ENCODE results near the gene ANTKMT.

ANTKMT gene

GRCh38 chr16:765488-765865, 44.5 kb downstream of the ANTKMT start (continued):
- TF ChIP-seq TOX (CRISPR knock-in tag; IDR thresholded peaks at IDR 0.05; ENCODE audit: borderline replicate concordance) (no peak), ZNF8 (CRISPR knock-in tag; IDR thresholded peaks at IDR 0.05) (no peak), ZFP3 (CRISPR knock-in tag; IDR thresholded peaks at IDR 0.05) (no peak), POU6F1 (CRISPR knock-in tag; IDR thresholded peaks at IDR 0.05; ENCODE audit: borderline replicate concordance, low read depth) (no peak), GLIS3 (CRISPR knock-in tag; IDR thresholded peaks at IDR 0.05) (no peak)

DNA sequence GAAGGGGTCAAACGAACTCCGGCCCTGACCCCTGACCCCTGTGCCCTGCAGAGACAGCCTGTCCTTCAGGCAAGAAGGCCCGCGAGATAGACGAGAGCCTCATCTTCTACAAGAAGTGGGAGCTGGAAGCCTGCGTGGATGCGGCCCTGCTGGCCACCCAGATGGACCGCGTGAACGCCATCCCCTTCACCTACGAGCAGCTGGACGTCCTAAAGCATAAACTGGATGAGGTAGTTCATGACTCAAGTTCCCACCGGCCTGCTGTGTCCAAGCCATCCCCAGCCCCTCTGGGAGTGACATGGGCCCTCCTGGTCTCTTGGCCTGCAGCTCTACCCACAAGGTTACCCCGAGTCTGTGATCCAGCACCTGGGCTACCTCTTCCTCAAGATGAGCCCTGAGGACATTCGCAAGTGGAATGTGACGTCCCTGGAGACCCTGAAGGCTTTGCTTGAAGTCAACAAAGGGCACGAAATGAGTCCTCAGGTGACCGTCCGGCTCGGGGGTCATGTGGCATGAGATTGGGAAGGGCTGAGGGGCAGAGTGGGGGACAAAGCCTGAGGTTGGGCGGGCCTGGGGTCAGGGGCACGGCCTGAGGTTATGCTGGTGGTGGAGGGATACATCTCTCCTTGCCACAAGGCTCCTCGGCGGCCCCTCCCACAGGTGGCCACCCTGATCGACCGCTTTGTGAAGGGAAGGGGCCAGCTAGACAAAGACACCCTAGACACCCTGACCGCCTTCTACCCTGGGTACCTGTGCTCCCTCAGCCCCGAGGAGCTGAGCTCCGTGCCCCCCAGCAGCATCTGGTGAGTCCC, 45.3 kb downstream of the ANTKMT start:
- no peak for ATAC-seq
- TF ChIP-seq, protein P1, sequence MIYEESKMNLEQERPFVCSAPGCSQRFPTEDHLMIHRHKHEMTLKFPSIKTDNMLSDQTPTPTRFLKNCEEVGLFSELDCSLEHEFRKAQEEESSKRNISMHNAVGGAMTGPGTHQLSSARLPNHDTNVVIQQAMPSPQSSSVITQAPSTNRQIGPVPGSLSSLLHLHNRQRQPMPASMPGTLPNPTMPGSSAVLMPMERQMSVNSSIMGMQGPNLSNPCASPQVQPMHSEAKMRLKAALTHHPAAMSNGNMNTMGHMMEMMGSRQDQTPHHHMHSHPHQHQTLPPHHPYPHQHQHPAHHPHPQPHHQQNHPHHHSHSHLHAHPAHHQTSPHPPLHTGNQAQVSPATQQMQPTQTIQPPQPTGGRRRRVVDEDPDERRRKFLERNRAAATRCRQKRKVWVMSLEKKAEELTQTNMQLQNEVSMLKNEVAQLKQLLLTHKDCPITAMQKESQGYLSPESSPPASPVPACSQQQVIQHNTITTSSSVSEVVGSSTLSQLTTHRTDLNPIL (CRISPR knock-in tag; IDR thresholded peaks at IDR 0.05; ENCODE audit: low read depth), result no peak

DNA sequence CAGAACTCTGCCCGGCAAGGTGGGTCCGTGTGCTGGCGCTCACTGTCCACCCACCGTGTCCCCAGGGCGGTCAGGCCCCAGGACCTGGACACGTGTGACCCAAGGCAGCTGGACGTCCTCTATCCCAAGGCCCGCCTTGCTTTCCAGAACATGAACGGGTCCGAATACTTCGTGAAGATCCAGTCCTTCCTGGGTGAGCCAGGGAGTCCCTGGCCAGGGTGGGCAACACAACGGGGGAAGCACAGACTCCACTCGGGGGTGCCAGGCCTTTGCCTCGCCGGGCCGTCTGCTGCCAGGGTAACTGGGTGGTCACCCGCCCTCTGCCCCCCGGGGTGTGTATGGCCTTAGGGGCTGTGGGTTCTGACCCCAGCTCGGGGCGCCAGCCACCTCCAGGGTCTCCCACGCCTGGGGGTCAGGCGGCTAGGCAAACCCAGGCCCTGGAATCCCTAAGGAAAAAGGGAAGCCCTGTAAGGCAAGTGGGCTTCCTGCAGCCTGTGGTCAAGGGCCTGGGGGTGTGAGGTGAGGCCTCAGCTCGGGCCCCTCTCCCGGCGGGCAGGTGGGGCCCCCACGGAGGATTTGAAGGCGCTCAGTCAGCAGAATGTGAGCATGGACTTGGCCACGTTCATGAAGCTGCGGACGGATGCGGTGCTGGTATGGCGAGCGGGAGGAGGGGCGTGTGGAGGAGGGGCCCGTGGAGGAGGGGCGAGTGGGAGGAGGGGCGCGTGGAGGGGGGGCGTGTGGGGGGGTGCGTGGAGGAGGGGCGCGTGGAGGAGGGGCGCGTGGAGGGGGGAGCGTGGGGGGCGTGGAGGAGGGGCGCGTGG, 46.1 kb downstream of the ANTKMT start:
- ATAC-seq, result no peak
- TF ChIP-seq ZC3H10 (CRISPR knock-in tag; IDR thresholded peaks at IDR 0.05) (no peak), CSDC2 (CRISPR knock-in tag; IDR thresholded peaks at IDR 0.05) (no peak), ZNF70 (CRISPR knock-in tag; IDR thresholded peaks at IDR 0.05) (no peak), RARB (CRISPR knock-in tag; IDR thresholded peaks at IDR 0.05) (no peak), SNAI2 (CRISPR knock-in tag; IDR thresholded peaks at IDR 0.05) (no peak), PATZ1 (CRISPR knock-in tag; IDR thresholded peaks at IDR 0.05; ENCODE audit: borderline replicate concordance) (no peak), OSR1 (CRISPR knock-in tag; IDR thresholded peaks at IDR 0.05) (no peak), ARNTL (CRISPR knock-in tag; IDR thresholded peaks at IDR 0.05; ENCODE audit: borderline replicate concordance, low read depth) (no peak), ZNF8 (CRISPR knock-in tag; IDR thresholded peaks at IDR 0.05) (no peak), ZFP3 (CRISPR knock-in tag; IDR thresholded peaks at IDR 0.05) (no peak), PPARA (CRISPR knock-in tag; IDR thresholded peaks at IDR 0.05; ENCODE audit: borderline replicate concordance) (no peak), TOX (CRISPR knock-in tag; IDR thresholded peaks at IDR 0.05; ENCODE audit: borderline replicate concordance) (no peak), BACH2 (CRISPR knock-in tag; IDR thresholded peaks at IDR 0.05; ENCODE audit: borderline replicate concordance) (no peak), ZNF565 (CRISPR knock-in tag; conservative IDR thresholded peaks at IDR 0.05; ENCODE audit: low read depth) (no peak)
- TF ChIP-seq, protein P1 (CRISPR knock-in tag; IDR thresholded peaks at IDR 0.05; ENCODE audit: low read depth), result no peak

DNA sequence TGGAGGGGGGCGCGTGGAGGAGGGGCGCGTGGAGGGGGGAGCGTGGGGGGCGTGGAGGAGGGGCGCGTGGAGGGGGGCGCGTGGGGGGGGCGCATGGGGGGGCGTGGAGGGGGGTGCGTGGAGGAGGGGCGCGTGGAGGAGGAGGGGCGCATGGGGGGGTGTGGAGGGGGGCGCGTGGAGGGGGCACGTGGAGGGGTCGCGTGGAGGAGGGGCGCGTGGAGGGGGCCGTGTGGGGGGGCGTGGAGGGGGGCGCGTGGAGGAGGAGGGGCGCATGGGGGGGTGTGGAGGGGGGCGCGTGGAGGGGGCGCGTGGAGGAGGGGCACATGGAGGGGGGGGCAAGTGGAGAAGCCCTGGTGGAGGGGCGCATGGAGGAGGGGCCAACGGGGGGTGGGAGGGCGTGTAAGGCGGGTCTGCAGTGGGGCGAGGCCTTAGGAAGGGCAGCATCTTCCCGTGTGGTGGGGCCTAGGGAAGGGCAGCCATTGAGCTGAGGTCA, 46.8 kb downstream of the ANTKMT start:
- TF ChIP-seq OSR1 (CRISPR knock-in tag; IDR thresholded peaks at IDR 0.05) (no peak), TCF4 (CRISPR knock-in tag; IDR thresholded peaks at IDR 0.05; ENCODE audit: borderline replicate concordance) (no peak), CSDC2 (CRISPR knock-in tag; IDR thresholded peaks at IDR 0.05) (no peak), RARB (CRISPR knock-in tag; IDR thresholded peaks at IDR 0.05) (no peak), ZC3H10 (CRISPR knock-in tag; IDR thresholded peaks at IDR 0.05) (no peak), PATZ1 (CRISPR knock-in tag; IDR thresholded peaks at IDR 0.05; ENCODE audit: borderline replicate concordance) (no peak)
- TF ChIP-seq, protein P2, sequence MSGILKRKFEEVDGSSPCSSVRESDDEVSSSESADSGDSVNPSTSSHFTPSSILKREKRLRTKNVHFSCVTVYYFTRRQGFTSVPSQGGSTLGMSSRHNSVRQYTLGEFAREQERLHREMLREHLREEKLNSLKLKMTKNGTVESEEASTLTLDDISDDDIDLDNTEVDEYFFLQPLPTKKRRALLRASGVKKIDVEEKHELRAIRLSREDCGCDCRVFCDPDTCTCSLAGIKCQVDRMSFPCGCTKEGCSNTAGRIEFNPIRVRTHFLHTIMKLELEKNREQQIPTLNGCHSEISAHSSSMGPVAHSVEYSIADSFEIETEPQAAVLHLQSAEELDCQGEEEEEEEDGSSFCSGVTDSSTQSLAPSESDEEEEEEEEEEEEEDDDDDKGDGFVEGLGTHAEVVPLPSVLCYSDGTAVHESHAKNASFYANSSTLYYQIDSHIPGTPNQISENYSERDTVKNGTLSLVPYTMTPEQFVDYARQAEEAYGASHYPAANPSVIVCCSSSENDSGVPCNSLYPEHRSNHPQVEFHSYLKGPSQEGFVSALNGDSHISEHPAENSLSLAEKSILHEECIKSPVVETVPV (CRISPR knock-in tag; IDR thresholded peaks at IDR 0.05), result no peak

More for the DNA sequence above, 46.8 kb downstream of the ANTKMT start:
- no peak for ATAC-seq
